Measurements from ENCODE around the gene PANK4.

The PANK4 gene

DNA sequence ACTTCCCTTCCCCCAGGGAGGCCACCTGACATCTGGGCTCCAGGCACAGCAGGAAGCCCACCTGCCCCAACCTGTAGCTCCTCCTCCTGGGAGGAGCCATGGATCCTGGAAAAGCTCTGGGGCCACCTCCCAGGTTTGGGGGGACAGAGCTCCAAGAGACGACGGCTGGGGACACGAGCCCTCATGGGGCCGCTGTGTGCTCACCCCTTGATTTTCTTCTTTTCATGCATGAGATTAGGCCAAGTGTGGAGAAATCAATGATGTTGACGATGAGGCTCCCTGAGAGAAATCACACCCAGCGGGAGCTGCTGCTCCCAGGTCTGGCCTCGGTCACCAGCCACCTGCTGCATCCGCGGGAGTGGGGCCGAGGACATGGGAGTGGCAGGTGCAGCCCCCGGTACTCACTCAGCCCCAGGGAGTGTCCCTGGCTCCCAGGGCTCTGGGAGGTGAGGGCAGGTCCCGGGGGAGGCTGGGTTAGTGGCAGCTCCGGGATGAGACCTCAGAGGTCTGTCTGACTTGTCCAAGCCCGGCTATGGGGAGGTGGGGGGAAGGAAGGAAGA lies 38.5 kb upstream of the PANK4 start:
- Histone ChIP-seq H3K4me3 (ENCODE audit: low read depth in 1 of 2, low read length in 2 of 2) (no peak overlapping the region), H3K9ac (ENCODE audit: low read length) (no peak overlapping the region), H3K4me1 (ENCODE audit: insufficient read depth, low read length) (no peaks in the 10 kb centered on the region), H3K36me3 (ENCODE audit: insufficient read depth, low read length) (peaks cover 8% of the 10 kb centered on the region), H3K27ac (ENCODE audit: low read depth, low read length) (no peak overlapping the region), H3K27me3 (ENCODE audit: control insufficient read depth in 1 of 2, insufficient read depth in 2 of 2, low read length in 2 of 2) (peaks cover 0 to 15% of the 10 kb centered on the region in 2 donors), H3K9me3 (ENCODE audit: low read length) (no peaks in the 10 kb centered on the region)

DNA sequence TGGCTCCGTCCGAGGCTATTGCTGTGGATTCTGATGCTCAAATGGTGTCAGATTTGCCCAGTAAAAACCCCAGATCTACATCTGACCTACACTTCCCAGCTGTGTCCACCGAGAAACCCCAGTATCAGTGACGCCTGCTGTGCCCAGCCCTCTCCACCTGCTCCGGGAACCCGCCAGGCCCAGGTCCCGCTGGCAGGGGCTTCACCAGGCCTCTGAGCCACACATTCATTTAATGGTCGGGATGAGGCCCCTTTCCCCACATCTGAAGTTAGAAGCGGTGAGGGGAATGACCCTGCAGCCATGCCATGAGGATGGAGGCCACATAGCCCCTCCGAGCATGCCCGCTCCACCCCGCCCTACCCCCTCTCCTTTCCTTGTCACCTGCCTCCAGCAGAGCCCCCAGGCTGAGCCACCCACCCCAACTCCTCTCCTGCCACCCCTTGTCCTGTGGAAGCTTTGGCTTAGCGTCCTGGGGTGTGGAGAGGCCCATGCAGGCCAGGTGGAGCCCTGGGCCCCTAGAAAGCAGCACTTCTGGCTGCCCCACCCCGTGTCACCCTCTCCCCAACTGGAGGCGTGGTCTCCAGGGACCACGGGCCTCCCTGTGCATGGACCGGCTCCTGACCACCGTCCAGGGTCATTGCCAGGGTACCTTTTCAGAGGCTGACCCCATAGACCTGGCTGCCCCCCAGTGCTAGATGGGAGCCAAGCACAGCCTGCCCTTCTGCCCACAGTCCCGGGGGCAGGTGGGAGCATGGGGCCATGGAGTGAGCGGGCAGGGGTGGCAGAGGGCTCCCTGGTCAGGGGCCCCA lies 37.8 kb upstream of the PANK4 start:
- Histone ChIP-seq H3K9me3 (ENCODE audit: low read length) (no peaks in the 10 kb centered on the region), H3K27me3 (ENCODE audit: control insufficient read depth in 1 of 2, insufficient read depth in 2 of 2, low read length in 2 of 2) (peaks cover 0 to 15% of the 10 kb centered on the region in 2 donors), H3K27ac (ENCODE audit: low read depth, low read length) (no peak overlapping the region), H3K36me3 (ENCODE audit: insufficient read depth, low read length) (peaks cover 8% of the 10 kb centered on the region), H3K4me1 (ENCODE audit: insufficient read depth, low read length) (no peaks in the 10 kb centered on the region), H3K4me3 (ENCODE audit: low read depth in 1 of 2, low read length in 2 of 2) (no peak overlapping the region), H3K9ac (ENCODE audit: low read length) (no peak overlapping the region)

- H3K27ac ChIP-seq (ENCODE audit: low read depth, low read length), result no peak overlapping the region
- no peaks in the 10 kb centered on the region for H3K9me3 ChIP-seq (ENCODE audit: low read length)
- H3K36me3 ChIP-seq (ENCODE audit: insufficient read depth, low read length), result peaks cover 18% of the 10 kb centered on the region
- H3K4me1 ChIP-seq (ENCODE audit: insufficient read depth, low read length), result peaks cover 5% of the 10 kb centered on the region
- no peak overlapping the region for H3K4me3 ChIP-seq (ENCODE audit: low read depth in 1 of 2, low read length in 2 of 2)
- H3K9ac ChIP-seq (ENCODE audit: low read length), result no peak overlapping the region
- H3K27me3 ChIP-seq (ENCODE audit: control insufficient read depth in 1 of 2, insufficient read depth in 2 of 2, low read length in 2 of 2), result peaks cover 0 to 15% of the 10 kb centered on the region in 2 donors
Measured at GRCh38 chr1:2563205-2563604, 36.8 kb upstream of the PANK4 start.

DNA sequence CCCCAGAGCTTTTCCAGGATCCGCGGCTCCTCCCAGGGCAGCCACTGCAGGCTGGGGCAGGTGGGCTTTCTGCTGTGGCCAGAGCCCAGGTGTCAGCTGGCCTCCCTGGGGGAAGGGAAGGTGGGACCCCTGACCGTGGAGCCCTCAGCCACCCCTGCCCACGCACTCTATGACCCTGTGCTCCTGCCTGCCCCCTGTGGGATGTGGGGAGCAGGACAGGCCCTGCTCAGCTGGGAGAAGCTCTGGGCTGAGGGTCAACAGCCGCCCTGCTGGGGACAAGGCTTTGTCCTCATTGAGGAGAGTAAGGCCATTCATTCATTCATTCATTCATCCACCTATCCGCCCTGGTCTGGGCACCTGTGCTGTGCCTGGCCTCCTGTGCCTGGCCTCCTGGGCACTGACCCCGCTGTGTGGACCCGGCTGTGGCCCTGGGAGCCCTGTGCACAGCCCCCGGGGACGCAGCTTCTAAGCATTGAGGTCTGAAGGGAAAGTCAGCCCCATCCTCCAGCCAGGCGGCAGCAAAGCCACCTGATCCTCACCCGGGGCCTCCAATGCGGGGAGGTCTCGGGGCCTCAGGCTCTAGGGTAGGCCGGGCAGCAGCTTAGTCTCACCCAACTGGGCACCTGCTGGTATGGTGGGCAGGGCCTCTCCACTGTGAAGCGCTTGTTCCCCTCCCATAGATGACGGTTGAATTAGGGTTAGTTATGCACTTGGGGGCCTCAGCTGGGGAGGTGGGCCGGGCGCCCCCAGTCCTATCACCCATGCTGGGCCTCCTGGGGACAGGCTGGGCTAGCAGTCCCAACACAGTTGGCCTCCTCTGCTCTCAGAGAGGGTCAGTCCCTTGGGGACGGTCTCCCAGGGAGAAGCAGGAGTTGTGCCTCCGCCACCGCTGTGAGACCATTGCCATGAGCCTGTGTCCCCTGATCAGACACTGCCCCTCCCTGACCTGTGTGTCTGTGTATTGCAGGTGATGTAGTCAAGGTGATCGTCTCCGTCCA lies 35.8 kb upstream of the PANK4 start:
- Histone ChIP-seq H3K9ac (ENCODE audit: low read length) (no peak overlapping the region), H3K27ac (ENCODE audit: low read depth, low read length) (no peak overlapping the region), H3K36me3 (ENCODE audit: insufficient read depth, low read length) (peaks cover 18% of the 10 kb centered on the region), H3K9me3 (ENCODE audit: low read length) (no peaks in the 10 kb centered on the region), H3K4me1 (ENCODE audit: insufficient read depth, low read length) (peaks cover 14% of the 10 kb centered on the region), H3K4me3 (ENCODE audit: low read depth in 1 of 2, low read length in 2 of 2) (no peak overlapping the region), H3K27me3 (ENCODE audit: control insufficient read depth in 1 of 2, insufficient read depth in 2 of 2, low read length in 2 of 2) (peaks cover 0 to 11% of the 10 kb centered on the region in 2 donors)

GRCh38 chr1:2561446-2561845 lies 35.0 kb upstream of the PANK4 start:
- Histone ChIP-seq H3K36me3 (ENCODE audit: insufficient read depth, low read length) (peaks cover 18% of the 10 kb centered on the region), H3K4me1 (ENCODE audit: insufficient read depth, low read length) (peaks cover 18% of the 10 kb centered on the region), H3K9ac (ENCODE audit: low read length) (no peak overlapping the region), H3K27ac (ENCODE audit: low read depth, low read length) (no peak overlapping the region), H3K27me3 (ENCODE audit: control insufficient read depth in 1 of 2, insufficient read depth in 2 of 2, low read length in 2 of 2) (peaks cover 0 to 7% of the 10 kb centered on the region in 2 donors), H3K9me3 (ENCODE audit: low read length) (no peaks in the 10 kb centered on the region), H3K4me3 (ENCODE audit: low read depth in 1 of 2, low read length in 2 of 2) (no peak overlapping the region)

DNA sequence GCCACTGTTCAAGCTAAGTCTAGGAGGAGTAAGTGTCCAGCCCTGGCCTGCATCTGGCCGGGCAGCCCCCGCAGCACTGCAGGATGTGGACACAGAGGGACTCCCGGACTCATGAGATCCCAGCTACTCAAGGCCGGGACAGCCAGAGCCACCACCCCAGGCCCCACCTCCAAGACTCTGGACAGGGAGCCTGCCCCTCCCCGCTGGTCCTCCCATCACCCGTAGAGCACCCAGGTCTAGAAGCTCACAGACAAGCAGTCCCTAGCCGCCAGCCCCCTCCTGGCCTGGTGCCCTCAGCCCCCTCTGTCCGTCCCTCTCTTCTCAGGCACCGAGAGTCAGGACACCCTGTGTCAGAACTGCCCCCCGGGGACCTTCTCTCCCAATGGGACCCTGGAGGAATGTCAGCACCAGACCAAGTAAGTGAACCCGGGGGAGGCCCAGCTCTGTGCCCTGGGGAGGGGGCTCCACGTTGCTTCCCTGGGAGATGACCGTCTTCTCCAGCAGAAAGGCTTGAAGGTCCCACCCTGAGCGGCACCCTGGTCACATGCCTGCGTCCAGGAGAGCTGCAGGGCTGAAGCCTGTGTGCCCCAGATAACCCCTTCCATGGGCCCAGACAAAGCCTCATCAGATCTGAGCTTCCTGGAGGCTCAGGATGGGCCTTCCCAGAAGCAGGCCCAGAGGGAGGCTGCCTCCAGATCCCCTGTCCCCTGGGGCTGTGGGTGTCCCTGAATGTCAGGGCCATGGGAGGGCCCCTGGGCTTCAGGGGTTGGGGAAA lies 34.1 kb upstream of the PANK4 start:
- H3K36me3 ChIP-seq (ENCODE audit: insufficient read depth, low read length), result peaks cover 18% of the 10 kb centered on the region
- H3K27me3 ChIP-seq (ENCODE audit: control insufficient read depth in 1 of 2, insufficient read depth in 2 of 2, low read length in 2 of 2), result no peaks in the 10 kb centered on the region

DNA sequence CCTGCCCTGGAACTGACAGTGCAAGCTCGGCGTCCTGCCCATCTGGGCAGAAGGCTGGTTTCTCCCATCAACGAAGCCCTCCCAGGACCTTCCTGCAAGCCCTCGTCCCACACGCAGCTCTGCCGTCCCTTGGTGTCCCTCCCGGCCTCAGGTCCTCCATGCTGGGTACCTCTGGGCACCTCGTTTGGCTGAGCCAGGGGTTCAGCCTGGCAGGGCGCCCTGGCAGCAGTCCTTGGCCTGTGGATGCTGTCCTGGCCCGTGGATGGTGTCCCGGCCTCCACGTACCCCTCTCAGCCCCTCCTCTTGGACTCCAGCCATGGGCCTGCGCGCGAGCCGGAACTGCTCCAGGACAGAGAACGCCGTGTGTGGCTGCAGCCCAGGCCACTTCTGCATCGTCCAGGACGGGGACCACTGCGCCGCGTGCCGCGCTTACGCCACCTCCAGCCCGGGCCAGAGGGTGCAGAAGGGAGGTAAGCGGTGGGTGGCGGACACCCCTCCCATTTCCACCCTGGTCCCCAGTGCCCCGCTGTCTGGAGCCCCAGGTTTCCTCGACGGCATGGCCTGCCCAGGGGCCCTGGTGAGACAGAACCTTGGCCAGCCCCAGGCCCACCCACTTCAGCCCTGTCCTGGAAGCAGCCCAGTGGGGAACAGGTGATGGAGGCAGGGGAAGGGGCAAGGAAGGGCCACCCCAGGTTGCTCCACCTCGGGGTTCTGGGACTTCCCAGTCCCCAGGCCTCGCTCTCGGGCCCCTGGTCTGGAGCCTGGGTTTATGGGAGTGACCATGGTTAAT lies 33.3 kb upstream of the PANK4 start:
- Histone ChIP-seq H3K4me3 (ENCODE audit: low read depth in 1 of 2, low read length in 2 of 2) (no peak overlapping the region), H3K9ac (ENCODE audit: low read length) (no peak overlapping the region), H3K4me1 (ENCODE audit: insufficient read depth, low read length) (peaks cover 24% of the 10 kb centered on the region), H3K36me3 (ENCODE audit: insufficient read depth, low read length) (peaks cover 18% of the 10 kb centered on the region), H3K9me3 (ENCODE audit: low read length) (no peaks in the 10 kb centered on the region), H3K27me3 (ENCODE audit: control insufficient read depth in 1 of 2, insufficient read depth in 2 of 2, low read length in 2 of 2) (no peaks in the 10 kb centered on the region), H3K27ac (ENCODE audit: low read depth, low read length) (no peak overlapping the region)

More for the DNA sequence above, 34.1 kb upstream of the PANK4 start:
- Histone ChIP-seq H3K27ac (ENCODE audit: low read depth, low read length) (no peak overlapping the region), H3K4me1 (ENCODE audit: insufficient read depth, low read length) (peaks cover 18% of the 10 kb centered on the region), H3K9me3 (ENCODE audit: low read length) (no peaks in the 10 kb centered on the region), H3K4me3 (ENCODE audit: low read depth in 1 of 2, low read length in 2 of 2) (no peak overlapping the region), H3K9ac (ENCODE audit: low read length) (no peak overlapping the region)

DNA sequence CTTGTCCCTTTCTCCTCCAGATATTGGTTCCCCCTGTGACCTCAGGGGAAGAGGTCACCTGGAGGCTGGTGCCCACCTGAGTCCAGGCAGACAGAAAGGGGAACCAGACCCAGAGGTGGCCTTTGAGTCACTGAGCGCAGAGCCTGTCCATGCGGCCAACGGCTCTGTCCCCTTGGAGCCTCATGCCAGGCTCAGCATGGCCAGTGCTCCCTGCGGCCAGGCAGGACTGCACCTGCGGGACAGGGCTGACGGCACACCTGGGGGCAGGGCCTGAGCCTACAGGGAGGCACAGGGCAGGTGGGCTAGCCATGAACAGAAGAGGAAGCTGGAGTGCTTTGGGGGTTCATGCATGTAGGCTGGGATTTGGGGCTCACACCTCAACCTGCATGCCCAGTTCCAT lies 32.5 kb upstream of the PANK4 start:
- H3K36me3 ChIP-seq (ENCODE audit: insufficient read depth, low read length), result peaks cover 18% of the 10 kb centered on the region
- peaks cover 26% of the 10 kb centered on the region for H3K4me1 ChIP-seq (ENCODE audit: insufficient read depth, low read length)
- no peaks in the 10 kb centered on the region for H3K9me3 ChIP-seq (ENCODE audit: low read length)
- H3K27me3 ChIP-seq (ENCODE audit: control insufficient read depth in 1 of 2, insufficient read depth in 2 of 2, low read length in 2 of 2), result no peaks in the 10 kb centered on the region
- no peak overlapping the region for H3K4me3 ChIP-seq (ENCODE audit: low read depth in 1 of 2, low read length in 2 of 2)
- H3K9ac ChIP-seq (ENCODE audit: low read length), result no peak overlapping the region
- no peak overlapping the region for H3K27ac ChIP-seq (ENCODE audit: low read depth, low read length)

- Histone ChIP-seq H3K4me1 (ENCODE audit: insufficient read depth, low read length) (peaks cover 26% of the 10 kb centered on the region), H3K9ac (ENCODE audit: low read length) (no peak overlapping the region), H3K27ac (ENCODE audit: low read depth, low read length) (no peak overlapping the region), H3K9me3 (ENCODE audit: low read length) (no peaks in the 10 kb centered on the region), H3K36me3 (ENCODE audit: insufficient read depth, low read length) (peaks cover 16% of the 10 kb centered on the region), H3K27me3 (ENCODE audit: control insufficient read depth in 1 of 2, insufficient read depth in 2 of 2, low read length in 2 of 2) (no peaks in the 10 kb centered on the region), H3K4me3 (ENCODE audit: low read depth in 1 of 2, low read length in 2 of 2) (no peak overlapping the region)
Measured at GRCh38 chr1:2558420-2558819, 32.0 kb upstream of the PANK4 start.

All from muscle layer of colon (tissue), 2 donors.